ENCODE measurements around the gene SPRED2. TPM values are rescaled to one million over a fixed set of nuclear protein-coding genes. Genes with fewer than 3 reads are reported as not detected.

Gene SPRED2
- total RNA-seq, 1 donor from 2014 or later, result 9.4 TPM

DNA sequence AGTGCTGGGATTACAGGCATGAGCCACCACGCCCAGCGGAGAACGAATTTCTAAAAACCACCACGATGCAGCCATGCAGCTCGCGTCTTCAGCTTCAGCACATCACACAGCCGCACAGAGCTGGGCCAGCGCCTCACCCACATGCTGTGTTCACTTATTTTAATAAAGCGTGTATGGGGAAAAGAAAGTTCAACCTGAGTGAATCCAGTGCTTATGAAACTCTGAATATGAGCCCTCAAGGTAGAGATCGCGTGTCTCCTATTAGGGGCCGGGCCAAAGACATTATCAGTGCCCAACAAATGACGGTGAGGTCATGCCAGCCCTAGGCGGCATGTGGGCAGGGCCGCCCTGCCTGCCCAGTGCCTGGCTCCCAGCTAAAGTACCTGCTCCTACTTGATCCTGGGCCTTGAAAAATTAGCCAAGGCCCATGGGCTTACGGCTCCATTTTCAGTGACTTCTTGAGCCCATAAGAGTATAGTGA lies 44.3 kb downstream of the SPRED2 start:
- Mint-ChIP-seq H3K27ac (no peak overlapping the region), H3K36me3 (ENCODE audit: low read depth) (no peaks in the 10 kb centered on the region), H3K4me1 (ENCODE audit: low read depth) (peaks cover 47% of the 10 kb centered on the region), H3K9me3 (no peaks in the 10 kb centered on the region), H3K4me3 (no peak overlapping the region), H3K27me3 (ENCODE audit: insufficient read depth) (peaks cover 12% of the 10 kb centered on the region)
- intact Hi-C loops (cut with micrococcal nuclease), result loop anchor here (10.0 kb wide), 1 partner anchor 403 kb away; the partner anchor contains the start of gene SLC1A4
- DNase-seq (ENCODE audit: low spot score), result no peak

GRCh38 chr2:65386989-65387388 lies 45.4 kb downstream of the SPRED2 start:
- Mint-ChIP-seq H3K27me3 (ENCODE audit: insufficient read depth) (peaks cover 9% of the 10 kb centered on the region), H3K4me1 (ENCODE audit: low read depth) (peaks cover 58% of the 10 kb centered on the region), H3K9me3 (no peaks in the 10 kb centered on the region), H3K4me3 (no peak overlapping the region), H3K27ac (no peak overlapping the region), H3K36me3 (ENCODE audit: low read depth) (no peaks in the 10 kb centered on the region)
- no peak for DNase-seq (ENCODE audit: low spot score)
- intact Hi-C loops (cut with micrococcal nuclease), result loop anchor here (10.0 kb wide), 1 partner anchor 402 kb away; the partner anchor contains the start of gene SLC1A4

- Mint-ChIP-seq H3K36me3 (ENCODE audit: low read depth) (no peaks in the 10 kb centered on the region), H3K9me3 (no peaks in the 10 kb centered on the region), H3K27me3 (ENCODE audit: insufficient read depth) (peaks cover 9% of the 10 kb centered on the region), H3K27ac (no peak overlapping the region), H3K4me3 (no peak overlapping the region), H3K4me1 (ENCODE audit: low read depth) (peaks cover 65% of the 10 kb centered on the region)
- DNase-seq (ENCODE audit: low spot score), result no peak
- intact Hi-C loops (cut with micrococcal nuclease), result loop anchor here (10.0 kb wide), 1 partner anchor 402 kb away; the partner anchor contains the start of gene SLC1A4
Measured at GRCh38 chr2:65386344-65386743, 46.1 kb downstream of the SPRED2 start.

DNA sequence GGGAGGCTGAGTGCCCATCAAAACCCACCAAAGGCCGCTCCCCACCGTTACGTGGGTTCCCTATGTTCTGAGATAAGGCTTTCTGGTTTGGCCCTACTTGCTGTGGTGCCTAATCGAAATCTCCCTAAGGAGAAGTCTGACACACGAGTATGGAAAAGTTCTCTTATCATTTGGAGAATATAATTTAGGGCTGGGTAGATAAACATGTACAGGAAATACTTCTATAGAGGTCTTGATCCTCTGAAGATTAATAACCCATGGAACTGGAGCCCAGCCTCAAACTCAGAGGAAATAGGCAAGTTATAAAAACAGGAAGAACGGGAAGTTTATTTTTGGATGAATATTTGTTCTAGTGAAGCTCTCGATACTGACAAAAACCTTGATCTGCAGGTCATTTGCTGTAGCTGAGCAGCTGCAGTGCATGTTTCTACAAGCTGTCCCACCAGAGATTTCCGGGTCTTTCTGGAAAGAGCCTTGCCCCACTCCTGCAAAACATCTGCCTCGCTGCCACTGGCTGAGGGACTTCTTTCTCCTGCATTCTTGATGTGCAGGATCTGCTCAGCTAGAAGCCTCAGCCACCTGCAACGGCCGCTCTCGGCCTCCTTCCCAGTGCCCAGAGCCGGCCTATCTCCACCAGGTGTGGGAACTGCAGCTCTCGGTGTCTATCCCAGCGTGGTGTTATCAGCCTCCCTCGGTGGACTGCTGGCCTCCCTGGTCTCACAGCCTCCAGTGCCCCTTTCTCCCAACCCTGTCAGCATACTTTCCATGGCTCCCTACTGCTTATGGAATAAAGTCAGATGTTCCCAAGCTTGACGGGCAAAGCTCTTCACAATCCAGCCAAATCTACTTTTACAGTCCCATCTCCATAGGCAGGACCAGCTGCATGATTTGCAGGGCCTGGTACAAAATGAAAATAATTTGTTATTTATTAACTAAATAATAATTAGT lies 48.6 kb downstream of the SPRED2 start:
- no peak for DNase-seq (ENCODE audit: low spot score)
- peaks cover 64% of the 10 kb centered on the region for H3K4me1 Mint-ChIP-seq (ENCODE audit: low read depth)
- H3K9me3 Mint-ChIP-seq, result no peaks in the 10 kb centered on the region
- intact Hi-C loops (cut with micrococcal nuclease), result loop anchor here (1.0 to 10.0 kb wide), 6 partner anchors 25 to 399 kb away; partner anchors contain the start of genes SLC1A4 and SPRED2
- H3K27ac Mint-ChIP-seq, result no peak overlapping the region
- H3K36me3 Mint-ChIP-seq (ENCODE audit: low read depth), result no peaks in the 10 kb centered on the region
- H3K27me3 Mint-ChIP-seq (ENCODE audit: insufficient read depth), result peaks cover 7% of the 10 kb centered on the region
- H3K4me3 Mint-ChIP-seq, result no peak overlapping the region

GRCh38 chr2:65382776-65383357 lies 49.5 kb downstream of the SPRED2 start:
- Mint-ChIP-seq H3K27ac (peak overlapping the region; percentile 62), H3K9me3 (no peaks in the 10 kb centered on the region), H3K4me3 (peak overlapping the region; percentile 56), H3K4me1 (ENCODE audit: low read depth) (peaks cover 67% of the 10 kb centered on the region), H3K27me3 (ENCODE audit: insufficient read depth) (peaks cover 7% of the 10 kb centered on the region), H3K36me3 (ENCODE audit: low read depth) (no peaks in the 10 kb centered on the region)
- intact Hi-C loops (cut with micrococcal nuclease), result loop anchor here (1.0 to 10.0 kb wide), 10 partner anchors 24 to 398 kb away; partner anchors contain the start of genes SLC1A4 and SPRED2
- DNase-seq (ENCODE audit: low spot score), result peak; percentile 63

DNA sequence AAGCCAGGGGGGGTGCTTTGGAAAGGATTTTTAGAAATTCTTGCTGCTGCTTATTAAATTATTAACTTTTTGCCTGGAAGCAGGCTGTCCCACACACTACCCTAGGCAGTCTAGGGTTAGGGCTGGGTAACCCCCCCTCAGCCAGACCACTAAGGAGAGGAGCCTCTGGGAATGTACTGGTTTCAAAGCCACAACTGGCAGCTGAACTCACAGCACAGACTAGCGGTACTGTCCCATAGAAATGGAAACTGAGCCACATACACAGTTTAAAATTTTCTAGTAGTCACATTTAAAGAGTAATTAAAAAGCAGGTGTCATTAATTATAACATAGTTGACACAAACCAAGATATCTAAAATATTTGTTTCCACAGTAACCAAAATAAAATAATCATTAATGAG lies 50.1 kb downstream of the SPRED2 start:
- peaks cover 7% of the 10 kb centered on the region for H3K27me3 Mint-ChIP-seq (ENCODE audit: insufficient read depth)
- intact Hi-C loops (cut with micrococcal nuclease), result loop anchor here (1.0 to 10.0 kb wide), 9 partner anchors 24 to 398 kb away; partner anchors contain the start of gene SLC1A4
- H3K4me1 Mint-ChIP-seq (ENCODE audit: low read depth), result peaks cover 72% of the 10 kb centered on the region
- no peak for DNase-seq (ENCODE audit: low spot score)
- no peak overlapping the region for H3K4me3 Mint-ChIP-seq
- no peaks in the 10 kb centered on the region for H3K36me3 Mint-ChIP-seq (ENCODE audit: low read depth)
- no peaks in the 10 kb centered on the region for H3K9me3 Mint-ChIP-seq
- H3K27ac Mint-ChIP-seq, result no peak overlapping the region

DNA sequence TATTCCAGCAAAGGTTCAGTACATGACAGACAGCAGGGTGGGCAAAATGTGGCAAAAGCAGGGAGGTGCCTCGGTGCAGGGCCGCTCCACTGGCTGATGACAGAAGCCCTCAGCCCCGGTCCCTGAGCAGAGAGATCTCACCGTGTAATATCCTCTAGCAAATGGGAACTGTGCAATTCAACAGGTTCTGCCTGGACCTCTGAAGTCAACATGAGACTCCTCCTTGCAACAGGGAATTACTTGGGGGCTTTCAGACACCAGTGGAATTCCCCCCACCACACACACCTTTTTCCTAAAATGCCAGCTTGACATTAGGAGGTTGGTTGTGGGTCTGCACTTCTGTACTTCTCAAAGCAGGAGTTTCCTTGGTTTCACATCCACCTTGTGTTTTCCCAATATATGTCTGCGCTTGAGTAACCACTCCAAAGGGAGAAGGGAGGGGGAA lies 50.8 kb downstream of the SPRED2 start:
- no peak overlapping the region for H3K27ac Mint-ChIP-seq
- DNase-seq (ENCODE audit: low spot score), result no peak
- intact Hi-C loops (cut with micrococcal nuclease), result loop anchor here (1.0 to 10.0 kb wide), 9 partner anchors 23 to 397 kb away; partner anchors contain the start of gene SLC1A4
- no peaks in the 10 kb centered on the region for H3K36me3 Mint-ChIP-seq (ENCODE audit: low read depth)
- H3K27me3 Mint-ChIP-seq (ENCODE audit: insufficient read depth), result peaks cover 8% of the 10 kb centered on the region
- peaks cover 77% of the 10 kb centered on the region for H3K4me1 Mint-ChIP-seq (ENCODE audit: low read depth)
- no peak overlapping the region for H3K4me3 Mint-ChIP-seq
- no peaks in the 10 kb centered on the region for H3K9me3 Mint-ChIP-seq

- DNase-seq (ENCODE audit: low spot score), result no peak
- Mint-ChIP-seq H3K9me3 (no peaks in the 10 kb centered on the region), H3K27me3 (ENCODE audit: insufficient read depth) (peaks cover 5% of the 10 kb centered on the region), H3K4me3 (no peak overlapping the region), H3K4me1 (ENCODE audit: low read depth) (peaks cover 72% of the 10 kb centered on the region), H3K27ac (no peak overlapping the region), H3K36me3 (ENCODE audit: low read depth) (no peaks in the 10 kb centered on the region)
- intact Hi-C loops (cut with micrococcal nuclease), result loop anchor here (5.0 to 10.0 kb wide), 2 partner anchors 148 to 395 kb away; partner anchors contain the start of gene SLC1A4
Measured at GRCh38 chr2:65380255-65380654, 52.1 kb downstream of the SPRED2 start.

GRCh38 chr2:65379721-65380171 lies 52.7 kb downstream of the SPRED2 start:
- Mint-ChIP-seq H3K4me3 (no peak overlapping the region), H3K9me3 (no peaks in the 10 kb centered on the region), H3K27ac (no peak overlapping the region), H3K36me3 (ENCODE audit: low read depth) (no peaks in the 10 kb centered on the region), H3K4me1 (ENCODE audit: low read depth) (peaks cover 74% of the 10 kb centered on the region), H3K27me3 (ENCODE audit: insufficient read depth) (peaks cover 5% of the 10 kb centered on the region)
- DNase-seq (ENCODE audit: low spot score), result no peak
- intact Hi-C loops (cut with micrococcal nuclease), result loop anchor here (5.0 to 10.0 kb wide), 2 partner anchors 147 to 395 kb away; partner anchors contain the start of gene SLC1A4

DNA sequence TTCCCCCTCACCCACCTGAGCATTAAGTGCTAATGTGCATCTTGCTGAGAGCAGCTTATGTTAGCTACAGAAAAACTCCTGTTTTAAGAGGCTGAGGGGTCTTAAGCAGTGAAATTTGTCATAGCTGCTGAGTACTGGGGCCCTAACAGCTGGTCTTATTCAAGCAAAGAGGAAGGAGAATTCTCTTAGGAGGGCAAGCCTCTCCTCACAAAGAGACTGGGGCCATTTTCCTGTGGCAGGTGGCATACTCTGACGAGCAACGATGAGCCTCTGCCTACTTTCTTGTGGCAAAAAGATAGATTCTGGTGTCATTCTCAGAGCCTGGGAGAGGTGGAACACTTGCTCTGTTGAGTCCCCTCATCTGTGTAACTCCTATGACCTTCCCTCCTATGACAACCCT lies 53.2 kb downstream of the SPRED2 start:
- Mint-ChIP-seq H3K4me1 (ENCODE audit: low read depth) (peaks cover 74% of the 10 kb centered on the region), H3K36me3 (ENCODE audit: low read depth) (no peaks in the 10 kb centered on the region), H3K4me3 (no peak overlapping the region), H3K27ac (no peak overlapping the region), H3K27me3 (ENCODE audit: insufficient read depth) (peaks cover 5% of the 10 kb centered on the region), H3K9me3 (no peaks in the 10 kb centered on the region)
- intact Hi-C loops (cut with micrococcal nuclease), result no loop called here
- no peak for DNase-seq (ENCODE audit: low spot score)

DNA sequence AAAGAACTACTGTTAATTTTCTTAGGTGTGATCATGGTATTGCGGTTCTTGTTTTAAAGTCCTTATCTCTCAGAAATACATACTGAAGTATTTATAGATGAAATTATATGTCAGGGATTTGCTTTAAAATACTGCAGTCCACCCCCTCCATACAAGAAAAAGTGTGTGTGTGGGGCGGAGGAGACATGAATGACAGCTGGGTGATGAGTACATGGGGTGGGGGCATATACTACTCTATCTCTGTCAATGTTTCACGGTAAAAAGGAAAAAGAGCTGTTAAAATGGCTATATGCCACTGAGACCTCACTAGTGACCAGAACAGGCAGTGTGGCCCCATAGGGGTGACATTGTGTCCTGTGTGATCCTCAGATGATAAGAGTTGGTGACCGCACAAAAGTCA lies 54.1 kb downstream of the SPRED2 start:
- intact Hi-C loops (cut with micrococcal nuclease), result no loop called here
- H3K4me3 Mint-ChIP-seq, result no peak overlapping the region
- H3K4me1 Mint-ChIP-seq (ENCODE audit: low read depth), result peaks cover 71% of the 10 kb centered on the region
- H3K9me3 Mint-ChIP-seq, result no peaks in the 10 kb centered on the region
- H3K27ac Mint-ChIP-seq, result no peak overlapping the region
- peaks cover 2% of the 10 kb centered on the region for H3K36me3 Mint-ChIP-seq (ENCODE audit: low read depth)
- DNase-seq (ENCODE audit: low spot score), result no peak
- peaks cover 8% of the 10 kb centered on the region for H3K27me3 Mint-ChIP-seq (ENCODE audit: insufficient read depth)

DNA sequence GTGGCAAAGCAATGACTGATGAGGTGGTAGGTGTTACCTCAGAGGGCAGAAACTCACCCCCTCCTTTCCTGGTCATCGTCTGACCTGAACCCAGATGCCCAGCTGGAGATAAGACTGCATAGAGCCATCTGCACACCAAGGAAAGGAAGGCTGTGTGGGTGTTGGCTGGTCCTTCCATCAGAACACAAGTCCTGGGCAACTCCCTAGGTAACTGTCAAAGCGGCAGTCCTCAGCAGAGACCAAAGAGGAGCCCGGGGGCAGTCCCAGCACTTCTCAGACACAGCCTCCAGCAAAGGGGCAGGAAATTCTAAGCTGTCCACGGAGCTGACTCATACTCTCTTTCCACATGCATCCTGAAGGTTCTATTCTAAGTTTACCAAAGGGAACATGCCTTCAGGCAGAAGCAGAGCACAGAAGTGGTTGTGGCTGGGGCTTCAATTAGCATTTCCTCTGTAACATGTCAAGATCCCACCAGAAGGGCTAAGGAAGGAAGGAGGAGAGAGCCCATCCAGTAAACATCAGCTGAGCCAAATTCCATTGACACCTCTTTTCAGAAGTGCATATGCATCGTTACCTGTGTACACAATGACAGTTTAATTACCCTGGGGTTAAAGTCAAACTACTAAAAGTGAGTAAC lies 54.7 kb downstream of the SPRED2 start:
- Mint-ChIP-seq H3K36me3 (ENCODE audit: low read depth) (peaks cover 2% of the 10 kb centered on the region), H3K4me3 (peak overlapping the region; percentile 12), H3K4me1 (ENCODE audit: low read depth) (peaks cover 64% of the 10 kb centered on the region), H3K9me3 (no peaks in the 10 kb centered on the region), H3K27me3 (ENCODE audit: insufficient read depth) (peaks cover 8% of the 10 kb centered on the region), H3K27ac (peak overlapping the region; percentile 19)
- no peak for DNase-seq (ENCODE audit: low spot score)
- intact Hi-C loops (cut with micrococcal nuclease), result loop anchor here (1.0 kb wide), 2 partner anchors 11 to 76 kb away; no protein-coding TSS in a partner anchor

All from activated T-helper 1 cell treated with anti-CD3 and anti-CD28 coated beads, Interleukin-12 subunit alpha, Interleukin-12 subunit beta, Interleukin-2, Interleukin-4 antibody, amounts not matched to agents 30 ng/mL and 10 ng/mL and 1 ng/mL, durations not matched to agents 14 hours and 24 hours and 36 hours (primary cell).